Islet of Langerhans (tissue), 1 donor: ENCODE results near the gene CACNA1G.

Experiments used
- FAIRE-seq: peaks from one replicate; lab custom pipeline; 2011; peaks lifted over from hg19 to GRCh38; lab: Jason Lieb, UNC

Gene CACNA1G

DNA sequence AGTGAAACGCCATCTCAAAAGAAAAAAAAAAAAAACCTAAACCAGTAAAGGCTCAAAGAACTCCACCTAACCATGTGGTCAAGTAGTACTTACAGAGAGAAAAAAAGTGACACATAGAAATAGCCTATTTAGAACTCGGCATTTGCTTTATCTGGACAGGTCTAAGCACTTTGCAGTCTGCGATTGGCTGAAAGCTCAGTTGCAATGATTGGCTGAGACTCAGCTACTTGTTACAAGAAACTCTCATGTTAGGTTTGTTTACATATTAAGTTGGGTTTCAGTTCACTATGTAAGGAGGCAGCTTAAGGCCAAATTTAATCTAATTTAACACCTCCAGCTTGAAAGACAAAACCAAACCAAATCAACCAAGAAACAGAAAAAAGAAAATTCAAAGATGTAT, 93.2 kb downstream of the CACNA1G start:
- no peak for FAIRE-seq

GRCh38 chr17:50656509-50656908, 96.0 kb downstream of the CACNA1G start:
- FAIRE-seq = no peak

DNA sequence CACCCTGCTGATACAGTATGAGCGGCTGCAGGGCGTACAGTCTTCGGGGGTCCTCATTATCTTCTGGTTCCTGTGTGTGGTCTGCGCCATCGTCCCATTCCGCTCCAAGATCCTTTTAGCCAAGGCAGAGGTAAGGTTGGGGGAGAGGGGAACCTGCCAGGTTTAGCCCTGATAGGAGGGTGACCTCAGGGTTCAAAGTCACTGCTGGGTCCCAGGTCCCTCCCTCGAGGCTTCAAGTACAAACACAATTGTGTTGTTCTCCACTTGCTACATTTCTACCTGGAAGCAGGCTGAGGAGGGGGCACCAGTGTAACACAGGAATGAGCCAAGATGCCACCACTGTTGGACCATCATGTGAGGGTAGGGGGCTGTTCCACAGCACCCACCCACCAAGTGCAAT, 96.5 kb downstream of the CACNA1G start:
- FAIRE-seq = no peak

- no peak for FAIRE-seq
Observed at GRCh38 chr17:50657627-50658026, 97.1 kb downstream of the CACNA1G start.

DNA sequence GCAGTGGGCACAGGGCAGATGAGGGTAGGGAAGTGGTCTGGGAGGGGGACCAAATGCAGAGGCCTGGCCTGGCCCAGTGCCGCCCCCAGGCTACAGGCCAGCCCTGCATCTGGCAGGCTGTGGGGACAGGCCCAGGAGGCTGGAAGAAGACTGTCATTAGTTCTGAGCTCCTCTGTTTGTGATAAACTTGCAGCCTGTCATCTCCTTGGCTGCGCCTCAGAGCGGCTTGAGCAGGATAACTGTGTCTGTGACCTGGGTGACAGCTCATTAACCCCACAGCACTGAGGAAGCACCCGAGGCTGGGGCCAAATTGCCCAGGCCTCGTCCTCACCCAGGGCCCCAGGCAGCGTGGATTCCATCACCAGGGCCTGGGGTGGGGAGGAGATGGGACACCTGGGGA, 98.1 kb downstream of the CACNA1G start:
- no peak for FAIRE-seq

DNA sequence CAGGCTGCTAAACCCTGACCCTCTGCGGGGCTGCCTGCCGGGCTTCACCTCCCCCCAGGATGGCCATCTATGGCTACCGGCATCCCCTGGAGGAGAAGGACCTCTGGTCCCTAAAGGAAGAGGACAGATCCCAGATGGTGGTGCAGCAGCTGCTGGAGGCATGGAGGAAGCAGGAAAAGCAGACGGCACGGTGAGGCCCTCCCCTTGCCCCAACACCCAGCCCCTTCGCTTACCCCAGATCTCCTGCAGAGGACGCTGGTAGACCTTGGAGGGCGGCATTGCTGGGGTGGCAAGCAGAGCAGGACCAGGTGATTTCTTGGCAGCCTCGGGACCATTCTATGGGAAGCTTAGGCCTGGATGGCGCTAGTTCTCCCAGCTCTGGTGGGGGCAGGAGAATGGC, 98.7 kb downstream of the CACNA1G start:
- FAIRE-seq = no peak

DNA sequence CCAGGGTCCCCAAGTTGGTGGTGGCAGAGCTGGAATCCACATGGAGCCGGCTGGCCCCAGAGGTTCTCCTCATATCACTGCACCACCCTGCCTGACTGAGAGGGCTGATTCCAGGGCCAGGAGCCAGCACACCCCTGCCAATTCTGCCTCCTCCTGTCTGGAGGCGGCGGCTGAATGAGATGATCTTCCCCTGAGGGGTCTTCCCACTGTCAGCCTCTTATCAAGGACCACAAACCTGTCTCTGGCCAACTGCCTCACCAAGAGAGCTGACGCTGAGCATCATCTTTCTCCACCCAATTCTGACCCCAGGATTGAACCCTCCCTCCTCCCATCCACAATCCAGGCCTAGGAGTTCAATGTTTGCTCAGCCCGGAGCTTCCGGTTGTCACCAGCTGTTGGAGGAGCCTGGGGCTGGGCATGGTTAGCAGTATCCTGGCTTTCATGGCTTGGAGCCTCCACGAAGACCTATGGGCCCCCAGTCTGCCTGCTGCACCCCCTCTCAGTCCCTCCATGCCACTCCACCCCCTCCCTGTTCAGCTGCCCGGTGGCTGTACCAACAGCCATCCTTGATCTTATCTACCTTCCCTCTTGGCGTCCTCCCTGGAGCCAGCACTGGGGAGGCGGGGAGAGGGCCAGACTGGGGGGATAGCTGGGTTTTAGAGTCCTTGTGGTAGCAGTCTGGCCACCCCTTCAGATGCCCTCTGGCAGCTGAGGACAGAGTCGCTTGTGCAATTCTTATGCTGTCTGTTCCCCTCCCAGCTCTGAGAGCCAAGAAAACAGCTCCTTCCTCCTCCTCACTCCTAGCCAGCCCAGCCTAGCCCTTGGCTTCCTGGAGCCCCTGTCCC, 99.7 kb downstream of the CACNA1G start:
- FAIRE-seq = no peak

DNA sequence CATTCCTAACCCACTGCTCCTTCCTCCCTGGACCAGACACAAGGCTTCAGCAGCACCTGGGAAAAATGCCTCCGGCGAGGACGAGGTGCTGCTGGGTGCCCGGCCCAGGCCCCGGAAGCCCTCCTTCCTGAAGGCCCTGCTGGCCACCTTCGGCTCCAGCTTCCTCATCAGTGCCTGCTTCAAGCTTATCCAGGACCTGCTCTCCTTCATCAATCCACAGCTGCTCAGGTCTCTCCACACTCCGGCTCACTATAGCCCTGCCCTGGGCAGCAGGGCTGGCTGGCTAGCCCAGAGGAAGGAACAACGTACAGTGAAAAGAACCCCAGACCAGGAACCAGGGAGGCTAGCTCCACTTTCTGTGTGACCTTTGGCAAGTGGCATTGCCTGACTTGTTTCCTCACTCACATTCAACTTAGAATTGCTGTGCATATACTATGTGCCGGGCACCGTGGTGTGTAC, 100.4 kb downstream of the CACNA1G start:
- FAIRE-seq = no peak

- no peak for FAIRE-seq
Observed at GRCh38 chr17:50661348-50661747, 100.8 kb downstream of the CACNA1G start.

DNA sequence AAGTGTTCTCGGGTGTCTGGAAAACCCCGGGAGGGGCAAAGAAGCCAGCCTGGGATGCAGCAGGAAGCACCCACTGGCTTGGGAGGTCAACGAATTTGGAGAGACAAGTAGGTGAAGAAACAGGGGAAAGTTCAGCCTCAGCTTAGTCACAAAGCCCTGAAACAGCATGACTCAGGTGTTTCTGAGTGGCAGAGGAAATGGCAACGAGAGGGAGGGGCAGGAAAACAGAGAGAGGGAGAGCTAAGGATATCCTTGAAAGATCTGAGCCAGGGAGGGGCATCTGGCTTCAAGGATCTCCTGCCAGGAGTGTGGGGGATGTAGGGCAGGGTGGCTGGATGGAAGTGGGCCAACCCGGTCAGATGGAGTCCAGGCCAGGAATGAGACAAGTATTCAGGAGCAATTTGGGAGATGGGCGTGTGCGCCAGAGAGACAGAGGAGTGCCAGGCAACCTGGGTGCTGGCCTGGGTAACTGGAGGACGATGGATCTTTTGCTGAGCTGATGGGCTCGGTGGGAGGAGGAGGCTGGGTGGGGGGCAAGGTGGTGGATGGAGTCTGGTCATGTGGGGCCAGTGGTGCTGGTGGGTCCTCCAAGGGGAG, 101.4 kb downstream of the CACNA1G start:
- FAIRE-seq = peak; percentile 65

GRCh38 chr17:50662632-50663225, 102.2 kb downstream of the CACNA1G start:
- FAIRE-seq = no peak

DNA sequence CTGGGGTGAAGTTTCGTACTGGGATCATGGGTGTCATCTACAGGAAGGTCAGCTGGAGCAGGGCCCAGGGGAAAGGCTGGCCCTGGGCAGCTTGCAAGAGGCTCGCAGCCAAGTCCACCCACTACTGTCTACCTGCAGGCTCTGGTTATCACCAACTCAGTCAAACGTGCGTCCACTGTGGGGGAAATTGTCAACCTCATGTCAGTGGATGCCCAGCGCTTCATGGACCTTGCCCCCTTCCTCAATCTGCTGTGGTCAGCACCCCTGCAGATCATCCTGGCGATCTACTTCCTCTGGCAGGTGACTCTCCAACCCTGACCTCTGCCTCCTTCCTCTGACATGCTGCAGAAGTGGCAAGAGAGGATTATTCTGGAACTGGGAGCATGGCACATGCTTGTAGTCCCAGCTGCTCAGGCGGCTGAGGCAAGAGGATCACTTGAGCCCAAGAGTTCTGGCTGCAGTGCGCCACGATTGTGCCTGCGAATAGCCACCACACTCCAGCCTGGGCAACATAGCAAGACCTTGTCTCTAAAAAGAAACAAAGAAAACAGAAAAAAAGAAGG, 103.4 kb downstream of the CACNA1G start:
- no peak for FAIRE-seq

DNA sequence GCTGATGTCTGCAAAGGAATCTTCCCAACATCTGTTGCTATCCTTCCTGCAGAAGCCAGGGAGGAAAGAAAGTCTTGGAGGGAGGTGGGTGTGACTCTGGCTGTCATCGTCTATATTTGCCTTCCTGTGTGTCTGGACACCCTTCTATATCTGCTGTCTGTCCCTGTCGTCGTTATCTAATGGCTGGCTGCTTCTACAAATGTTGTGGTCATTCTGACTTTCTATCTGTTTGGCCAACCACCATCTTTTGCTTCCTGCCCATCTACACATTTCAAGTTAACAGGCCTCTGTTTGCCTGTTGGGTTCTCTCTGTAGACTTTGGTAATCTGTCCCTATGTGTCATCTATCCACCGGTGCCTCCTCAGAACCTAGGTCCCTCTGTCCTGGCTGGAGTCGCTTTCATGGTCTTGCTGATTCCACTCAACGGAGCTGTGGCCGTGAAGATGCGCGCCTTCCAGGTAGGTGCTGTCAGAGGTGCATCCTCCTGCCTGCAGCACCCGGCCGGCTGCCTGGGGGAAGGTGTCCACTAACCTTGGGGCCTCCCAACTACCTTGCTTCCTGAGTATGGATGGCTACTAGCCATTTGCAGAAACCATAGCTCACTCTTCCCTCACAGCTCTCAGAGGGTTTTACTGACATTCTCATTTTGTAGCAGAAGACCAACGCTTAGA, 104.4 kb downstream of the CACNA1G start:
- FAIRE-seq = no peak

DNA sequence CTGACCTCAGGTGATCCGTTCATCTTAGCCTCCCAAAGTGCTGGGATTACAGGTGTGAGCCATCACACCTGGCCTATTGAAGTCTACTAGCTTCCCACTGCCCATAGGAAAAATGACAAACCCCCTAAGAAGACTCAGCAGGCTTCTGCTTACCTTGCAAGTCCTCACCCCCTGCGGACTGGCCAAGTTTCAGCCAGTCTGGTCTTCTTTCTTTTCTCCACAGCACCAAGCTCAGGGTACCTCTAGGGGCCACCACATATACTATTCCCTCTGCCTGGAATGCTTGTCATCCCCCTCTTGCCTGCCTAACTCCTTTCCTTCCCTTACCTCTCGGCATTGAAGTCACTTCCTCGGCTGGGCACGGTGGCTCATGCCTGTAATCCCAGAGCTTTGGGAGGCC, 105.3 kb downstream of the CACNA1G start:
- no peak for FAIRE-seq

DNA sequence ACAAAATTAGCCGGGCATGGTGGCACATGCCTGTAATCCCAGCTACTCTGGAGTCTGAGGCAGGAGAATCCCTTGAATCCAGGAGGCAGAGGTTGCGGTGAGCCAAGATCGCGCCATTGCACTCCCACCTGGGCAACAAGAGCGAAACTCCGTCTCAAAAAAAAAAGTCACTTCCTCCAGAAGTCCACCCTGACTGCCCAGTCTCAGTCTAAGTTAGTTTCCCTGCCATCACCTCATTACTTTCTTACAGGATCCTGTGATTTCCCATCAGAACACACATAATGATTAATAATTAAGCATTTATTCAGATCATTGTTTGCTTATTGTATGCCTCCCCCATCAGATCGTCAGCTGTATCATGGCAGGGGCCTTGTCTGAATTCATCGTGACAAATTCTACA, 105.8 kb downstream of the CACNA1G start:
- FAIRE-seq = no peak

GRCh38 chr17:50667259-50668024, 106.9 kb downstream of the CACNA1G start:
- no peak for FAIRE-seq

GRCh38 chr17:50668025-50668837, 107.7 kb downstream of the CACNA1G start:
- FAIRE-seq = no peak

GRCh38 chr17:50668838-50669581, 108.5 kb downstream of the CACNA1G start:
- no peak for FAIRE-seq

DNA sequence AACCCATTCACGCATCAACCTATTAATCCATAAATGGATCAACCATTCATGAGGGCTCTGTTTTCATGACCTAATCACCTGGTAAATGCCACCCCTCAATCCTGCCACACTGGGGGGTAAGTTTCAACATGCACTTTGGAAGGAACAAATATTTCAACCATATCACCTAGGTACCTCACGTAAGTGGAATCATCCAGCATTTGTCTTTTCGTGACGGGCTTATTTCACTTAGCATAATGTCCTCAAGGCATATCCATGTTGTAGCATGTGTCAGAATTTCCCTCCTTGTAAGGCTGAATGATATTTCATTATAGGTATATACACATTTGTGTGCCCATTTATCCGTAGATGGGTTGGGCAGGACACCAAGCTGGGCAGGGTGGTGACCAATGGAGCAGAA, 111.6 kb downstream of the CACNA1G start:
- no peak for FAIRE-seq
